SK-N-SH treated with all-trans-retinoic acid at 6 μM for 48 hours (cell line): ENCODE measurements around the gene ZNF319.

Experiments
- ATAC-seq: fragments of 200-7000 bp; cut with Tn5 transposase; 3 replicates; pipeline ENCODE4 v1.9.1; 2020; ENCODE audit warnings: mild to moderate bottlenecking, moderate library complexity
- ARNTL ChIP-seq: fragments of 450-650 bp; formaldehyde crosslinking; IDR thresholded peaks from 2 replicates; pipeline ENCODE4 v1.5.0; 2020; ENCODE audit warnings: low read depth, mild to moderate bottlenecking, moderate library complexity, borderline replicate concordance
- BACH2 ChIP-seq: fragments of 250-450 bp; sonication (Bioruptor Pico); IDR thresholded peaks from 2 replicates; pipeline ENCODE4 v1.9.0; 2021; ENCODE audit warnings: mild to moderate bottlenecking, borderline replicate concordance
- CSDC2 ChIP-seq: fragments of 250-450 bp; sonication (Bioruptor Pico); IDR thresholded peaks from 2 replicates; pipeline ENCODE4 v1.5.0; 2020; ENCODE audit warnings: mild to moderate bottlenecking, moderate library complexity
- ESRRG ChIP-seq: fragments of 250-450 bp; sonication (Bioruptor Pico); IDR thresholded peaks from 2 replicates; pipeline ENCODE4 v1.6.1; 2021; ENCODE audit warnings: mild to moderate bottlenecking
- GLIS3 ChIP-seq: fragments of 250-450 bp; sonication (Bioruptor Pico); IDR thresholded peaks from 2 replicates; pipeline ENCODE4 v1.5.0; 2020; ENCODE audit warnings: mild to moderate bottlenecking, moderate library complexity
- ISL1 ChIP-seq: fragments of 250-450 bp; sonication (Bioruptor Pico); IDR thresholded peaks from 2 replicates; pipeline ENCODE4 v2.1.2; 2022; ENCODE audit warnings: mild to moderate bottlenecking, moderate library complexity
- OSR1 ChIP-seq: fragments of 250-450 bp; sonication (Bioruptor Pico); IDR thresholded peaks from 2 replicates; pipeline ENCODE4 v1.8.0; 2022; ENCODE audit warnings: moderate library complexity, mild to moderate bottlenecking, inconsistent platforms
- PPARA ChIP-seq: fragments of 250-450 bp; sonication (Bioruptor Pico); IDR thresholded peaks from 2 replicates; pipeline ENCODE4 v1.5.0; 2020; ENCODE audit warnings: mild to moderate bottlenecking, borderline replicate concordance
- RARB ChIP-seq: fragments of 250-450 bp; sonication (Bioruptor Pico); IDR thresholded peaks from 2 replicates; pipeline ENCODE4 v1.8.0; 2021; ENCODE audit warnings: mild to moderate bottlenecking, moderate library complexity
- SNAI2 ChIP-seq: fragments of 250-450 bp; sonication (Bioruptor Pico); IDR thresholded peaks from 2 replicates; pipeline ENCODE4 v1.5.0; 2020; ENCODE audit warnings: mild to moderate bottlenecking, moderate library complexity
- TCF4 ChIP-seq: fragments of 250-450 bp; sonication (Bioruptor Pico); IDR thresholded peaks from 2 replicates; pipeline ENCODE4 v1.8.0; 2021; ENCODE audit warnings: mild to moderate bottlenecking, moderate library complexity, borderline replicate concordance
- ZC3H10 ChIP-seq: fragments of 250-450 bp; sonication (Bioruptor Pico); IDR thresholded peaks from 2 replicates; pipeline ENCODE4 v1.5.1; 2021; ENCODE audit warnings: mild to moderate bottlenecking, moderate library complexity
- ZFP30 ChIP-seq: fragments of 450-650 bp; formaldehyde crosslinking; IDR thresholded peaks from 2 replicates; pipeline ENCODE4 v1.5.0; 2022; ENCODE audit warnings: mild to moderate bottlenecking, moderate library complexity
- ZNF565 ChIP-seq: fragments of 450-650 bp; formaldehyde crosslinking; conservative IDR thresholded peaks from 2 replicates; pipeline ENCODE4 v1.5.0; 2020; ENCODE audit warnings: low read depth, mild to moderate bottlenecking, moderate library complexity
- ZNF70 ChIP-seq: fragments of 450-650 bp; formaldehyde crosslinking; IDR thresholded peaks from 2 replicates; pipeline ENCODE4 v1.5.0; 2020; ENCODE audit warnings: mild to moderate bottlenecking, moderate library complexity
- ZNF8 ChIP-seq: fragments of 450-650 bp; formaldehyde crosslinking; IDR thresholded peaks from 2 replicates; pipeline ENCODE4 v1.5.0; 2020; ENCODE audit warnings: mild to moderate bottlenecking, moderate library complexity
- TF ChIP-seq, protein P1 (sequence below): fragments of 250-450 bp; sonication (Bioruptor Pico); IDR thresholded peaks from 2 replicates; pipeline ENCODE4 v1.5.1; 2020; ENCODE audit warnings: low read depth, mild to moderate bottlenecking, moderate library complexity
- TF ChIP-seq, protein P2 (sequence below): fragments of 250-450 bp; sonication (Bioruptor Pico); IDR thresholded peaks from 2 replicates; pipeline ENCODE4 v1.5.1; 2021; ENCODE audit warnings: mild to moderate bottlenecking, moderate library complexity
- TF ChIP-seq, protein P3 (sequence below): fragments of 250-450 bp; sonication (Bioruptor Pico); IDR thresholded peaks from 2 replicates; pipeline ENCODE4 v1.8.0; 2021; ENCODE audit warnings: low read depth, mild to moderate bottlenecking, moderate library complexity, borderline replicate concordance
- TF ChIP-seq, protein P4 (sequence below): fragments of 250-450 bp; sonication (Bioruptor Pico); IDR thresholded peaks from 2 replicates; pipeline ENCODE4 v1.5.0; 2020; ENCODE audit warnings: mild to moderate bottlenecking, moderate library complexity
- TF ChIP-seq, protein P5 (sequence below): fragments of 250-450 bp; sonication (Bioruptor Pico); IDR thresholded peaks from 2 replicates; pipeline ENCODE4 v1.8.0; 2020; ENCODE audit warnings: mild to moderate bottlenecking, moderate library complexity, borderline replicate concordance

The ZNF319 gene

DNA sequence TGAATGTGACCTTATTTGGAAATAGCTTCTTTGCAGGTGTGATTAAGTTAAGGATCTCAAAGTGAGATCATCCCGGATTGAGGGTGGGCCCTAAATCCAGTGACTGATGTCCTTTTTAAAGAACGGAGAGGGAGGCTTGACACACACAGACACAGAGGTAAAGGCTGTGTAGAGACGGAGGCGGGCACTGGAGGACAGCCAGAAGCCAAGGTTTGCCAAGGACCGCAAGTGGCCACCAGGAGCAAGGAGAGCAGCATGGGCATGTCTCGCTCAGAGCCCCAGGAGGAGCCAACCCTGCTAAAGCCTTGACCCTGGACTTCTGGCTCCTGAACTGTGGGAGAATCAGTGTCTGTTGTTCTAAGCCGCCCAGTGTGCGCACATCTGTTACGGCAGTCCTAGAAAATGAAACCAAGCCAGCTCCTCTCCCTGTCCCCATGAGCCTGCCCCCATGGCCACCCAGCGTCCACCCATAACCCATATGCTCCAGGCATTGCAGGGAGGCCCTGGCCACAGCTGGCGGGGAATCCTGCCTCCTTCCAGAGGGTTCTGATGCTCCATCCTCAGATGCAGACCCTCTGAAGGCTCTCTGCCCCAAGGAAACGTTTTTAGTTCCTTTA is 44.8 kb downstream of the ZNF319 start:
- no peak for TF ChIP-seq ZNF70
- TF ChIP-seq ZNF8 (CRISPR knock-in tag) = no peak
- TF ChIP-seq SNAI2 (CRISPR knock-in tag) = no peak
- TF ChIP-seq, protein P1, sequence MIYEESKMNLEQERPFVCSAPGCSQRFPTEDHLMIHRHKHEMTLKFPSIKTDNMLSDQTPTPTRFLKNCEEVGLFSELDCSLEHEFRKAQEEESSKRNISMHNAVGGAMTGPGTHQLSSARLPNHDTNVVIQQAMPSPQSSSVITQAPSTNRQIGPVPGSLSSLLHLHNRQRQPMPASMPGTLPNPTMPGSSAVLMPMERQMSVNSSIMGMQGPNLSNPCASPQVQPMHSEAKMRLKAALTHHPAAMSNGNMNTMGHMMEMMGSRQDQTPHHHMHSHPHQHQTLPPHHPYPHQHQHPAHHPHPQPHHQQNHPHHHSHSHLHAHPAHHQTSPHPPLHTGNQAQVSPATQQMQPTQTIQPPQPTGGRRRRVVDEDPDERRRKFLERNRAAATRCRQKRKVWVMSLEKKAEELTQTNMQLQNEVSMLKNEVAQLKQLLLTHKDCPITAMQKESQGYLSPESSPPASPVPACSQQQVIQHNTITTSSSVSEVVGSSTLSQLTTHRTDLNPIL (CRISPR knock-in tag) = no peak
- TF ChIP-seq ZC3H10 (CRISPR knock-in tag) = no peak
- no peak for TF ChIP-seq ARNTL (CRISPR knock-in tag)
- peak; percentile 67 for ATAC-seq

DNA sequence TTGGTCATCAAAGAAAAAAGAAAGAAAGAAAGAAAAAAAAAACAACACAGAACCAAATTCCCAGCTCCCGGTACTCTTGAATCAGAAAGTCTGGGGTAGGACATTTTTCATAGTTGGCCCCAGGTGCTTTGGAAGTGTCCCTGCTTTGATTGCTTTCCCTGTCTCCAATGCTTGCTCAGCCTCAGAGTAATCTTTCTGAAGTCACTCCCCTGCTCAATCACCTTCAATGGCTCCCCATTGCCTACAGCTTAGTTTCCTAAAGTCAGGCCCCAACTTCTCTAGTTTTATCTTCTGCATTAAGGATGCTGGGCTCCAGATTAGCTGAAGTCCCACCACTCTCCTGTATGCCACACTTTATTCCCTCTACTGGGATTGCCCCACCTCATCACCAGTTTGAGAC is 46.6 kb downstream of the ZNF319 start:
- TF ChIP-seq RARB (no peak), CSDC2 (CRISPR knock-in tag) (no peak), TCF4 (CRISPR knock-in tag) (no peak), ISL1 (no peak), GLIS3 (CRISPR knock-in tag) (no peak), OSR1 (CRISPR knock-in tag) (no peak), ESRRG (CRISPR knock-in tag) (no peak), ARNTL (CRISPR knock-in tag) (no peak), ZNF70 (no peak), ZFP30 (no peak), BACH2 (no peak), PPARA (CRISPR knock-in tag) (no peak)
- TF ChIP-seq, protein P2, sequence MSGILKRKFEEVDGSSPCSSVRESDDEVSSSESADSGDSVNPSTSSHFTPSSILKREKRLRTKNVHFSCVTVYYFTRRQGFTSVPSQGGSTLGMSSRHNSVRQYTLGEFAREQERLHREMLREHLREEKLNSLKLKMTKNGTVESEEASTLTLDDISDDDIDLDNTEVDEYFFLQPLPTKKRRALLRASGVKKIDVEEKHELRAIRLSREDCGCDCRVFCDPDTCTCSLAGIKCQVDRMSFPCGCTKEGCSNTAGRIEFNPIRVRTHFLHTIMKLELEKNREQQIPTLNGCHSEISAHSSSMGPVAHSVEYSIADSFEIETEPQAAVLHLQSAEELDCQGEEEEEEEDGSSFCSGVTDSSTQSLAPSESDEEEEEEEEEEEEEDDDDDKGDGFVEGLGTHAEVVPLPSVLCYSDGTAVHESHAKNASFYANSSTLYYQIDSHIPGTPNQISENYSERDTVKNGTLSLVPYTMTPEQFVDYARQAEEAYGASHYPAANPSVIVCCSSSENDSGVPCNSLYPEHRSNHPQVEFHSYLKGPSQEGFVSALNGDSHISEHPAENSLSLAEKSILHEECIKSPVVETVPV (CRISPR knock-in tag) = no peak
- TF ChIP-seq, protein P3, sequence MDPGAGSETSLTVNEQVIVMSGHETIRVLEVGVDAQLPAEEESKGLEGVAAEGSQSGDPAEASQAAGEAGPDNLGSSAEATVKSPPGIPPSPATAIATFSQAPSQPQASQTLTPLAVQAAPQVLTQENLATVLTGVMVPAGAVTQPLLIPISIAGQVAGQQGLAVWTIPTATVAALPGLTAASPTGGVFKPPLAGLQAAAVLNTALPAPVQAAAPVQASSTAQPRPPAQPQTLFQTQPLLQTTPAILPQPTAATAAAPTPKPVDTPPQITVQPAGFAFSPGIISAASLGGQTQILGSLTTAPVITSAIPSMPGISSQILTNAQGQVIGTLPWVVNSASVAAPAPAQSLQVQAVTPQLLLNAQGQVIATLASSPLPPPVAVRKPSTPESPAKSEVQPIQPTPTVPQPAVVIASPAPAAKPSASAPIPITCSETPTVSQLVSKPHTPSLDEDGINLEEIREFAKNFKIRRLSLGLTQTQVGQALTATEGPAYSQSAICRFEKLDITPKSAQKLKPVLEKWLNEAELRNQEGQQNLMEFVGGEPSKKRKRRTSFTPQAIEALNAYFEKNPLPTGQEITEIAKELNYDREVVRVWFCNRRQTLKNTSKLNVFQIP = no peak
- TF ChIP-seq, protein P1 (CRISPR knock-in tag) = no peak
- TF ChIP-seq, protein P4, sequence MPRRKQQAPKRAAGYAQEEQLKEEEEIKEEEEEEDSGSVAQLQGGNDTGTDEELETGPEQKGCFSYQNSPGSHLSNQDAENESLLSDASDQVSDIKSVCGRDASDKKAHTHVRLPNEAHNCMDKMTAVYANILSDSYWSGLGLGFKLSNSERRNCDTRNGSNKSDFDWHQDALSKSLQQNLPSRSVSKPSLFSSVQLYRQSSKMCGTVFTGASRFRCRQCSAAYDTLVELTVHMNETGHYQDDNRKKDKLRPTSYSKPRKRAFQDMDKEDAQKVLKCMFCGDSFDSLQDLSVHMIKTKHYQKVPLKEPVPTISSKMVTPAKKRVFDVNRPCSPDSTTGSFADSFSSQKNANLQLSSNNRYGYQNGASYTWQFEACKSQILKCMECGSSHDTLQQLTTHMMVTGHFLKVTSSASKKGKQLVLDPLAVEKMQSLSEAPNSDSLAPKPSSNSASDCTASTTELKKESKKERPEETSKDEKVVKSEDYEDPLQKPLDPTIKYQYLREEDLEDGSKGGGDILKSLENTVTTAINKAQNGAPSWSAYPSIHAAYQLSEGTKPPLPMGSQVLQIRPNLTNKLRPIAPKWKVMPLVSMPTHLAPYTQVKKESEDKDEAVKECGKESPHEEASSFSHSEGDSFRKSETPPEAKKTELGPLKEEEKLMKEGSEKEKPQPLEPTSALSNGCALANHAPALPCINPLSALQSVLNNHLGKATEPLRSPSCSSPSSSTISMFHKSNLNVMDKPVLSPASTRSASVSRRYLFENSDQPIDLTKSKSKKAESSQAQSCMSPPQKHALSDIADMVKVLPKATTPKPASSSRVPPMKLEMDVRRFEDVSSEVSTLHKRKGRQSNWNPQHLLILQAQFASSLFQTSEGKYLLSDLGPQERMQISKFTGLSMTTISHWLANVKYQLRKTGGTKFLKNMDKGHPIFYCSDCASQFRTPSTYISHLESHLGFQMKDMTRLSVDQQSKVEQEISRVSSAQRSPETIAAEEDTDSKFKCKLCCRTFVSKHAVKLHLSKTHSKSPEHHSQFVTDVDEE (CRISPR knock-in tag) = no peak
- TF ChIP-seq, protein P5, sequence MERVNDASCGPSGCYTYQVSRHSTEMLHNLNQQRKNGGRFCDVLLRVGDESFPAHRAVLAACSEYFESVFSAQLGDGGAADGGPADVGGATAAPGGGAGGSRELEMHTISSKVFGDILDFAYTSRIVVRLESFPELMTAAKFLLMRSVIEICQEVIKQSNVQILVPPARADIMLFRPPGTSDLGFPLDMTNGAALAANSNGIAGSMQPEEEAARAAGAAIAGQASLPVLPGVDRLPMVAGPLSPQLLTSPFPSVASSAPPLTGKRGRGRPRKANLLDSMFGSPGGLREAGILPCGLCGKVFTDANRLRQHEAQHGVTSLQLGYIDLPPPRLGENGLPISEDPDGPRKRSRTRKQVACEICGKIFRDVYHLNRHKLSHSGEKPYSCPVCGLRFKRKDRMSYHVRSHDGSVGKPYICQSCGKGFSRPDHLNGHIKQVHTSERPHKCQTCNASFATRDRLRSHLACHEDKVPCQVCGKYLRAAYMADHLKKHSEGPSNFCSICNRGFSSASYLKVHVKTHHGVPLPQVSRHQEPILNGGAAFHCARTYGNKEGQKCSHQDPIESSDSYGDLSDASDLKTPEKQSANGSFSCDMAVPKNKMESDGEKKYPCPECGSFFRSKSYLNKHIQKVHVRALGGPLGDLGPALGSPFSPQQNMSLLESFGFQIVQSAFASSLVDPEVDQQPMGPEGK (CRISPR knock-in tag) = no peak
- ATAC-seq = no peak

DNA sequence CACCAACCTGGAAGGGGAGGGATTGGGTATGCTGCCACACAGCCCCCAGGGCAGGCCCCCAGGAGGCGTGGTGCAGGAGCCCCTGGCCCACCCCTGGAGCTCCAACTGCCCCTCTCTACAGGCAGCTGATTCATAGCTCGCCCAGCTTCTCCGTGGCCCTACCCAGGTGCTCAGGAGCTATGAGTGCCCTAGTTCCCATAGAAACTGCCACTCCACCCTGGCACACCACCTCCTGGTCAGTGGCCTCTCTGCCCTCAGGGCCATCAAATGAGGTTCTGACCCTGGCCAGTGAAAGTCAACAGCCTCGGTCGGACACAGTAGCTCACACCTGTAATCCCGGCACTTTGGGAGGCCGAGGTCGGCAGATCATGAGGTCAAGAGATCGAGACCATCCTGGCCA is 47.6 kb downstream of the ZNF319 start:
- ATAC-seq = no peak
- TF ChIP-seq, protein P1 (CRISPR knock-in tag) = no peak
- TF ChIP-seq GLIS3 (CRISPR knock-in tag) = no peak
- TF ChIP-seq ZNF565 (CRISPR knock-in tag) = no peak
- no peak for TF ChIP-seq ZFP30
- TF ChIP-seq, protein P4 (CRISPR knock-in tag) = no peak
- TF ChIP-seq, protein P3 = no peak
